HG03558 (cell line): ENCODE results near the gene KIF2A.

Experiments
- ATAC-seq: cut with Tn5 transposase; IDR thresholded peaks from one replicate; pipeline ENCODE4 v1.9.1; 2021; ENCODE audit warnings: moderate number of reproducible peaks; ENCODE audit not compliant: unreplicated experiment; ENCODE audit errors: extremely low read depth

KIF2A gene

GRCh38 chr5:62372600-62372999 lies 66.6 kb downstream of the KIF2A start:
- no peak for ATAC-seq

GRCh38 chr5:62373382-62373781 lies 67.4 kb downstream of the KIF2A start:
- no peak for ATAC-seq

- no peak for ATAC-seq
Measured at GRCh38 chr5:62374090-62374489, 68.1 kb downstream of the KIF2A start.

GRCh38 chr5:62375627-62376026 lies 69.6 kb downstream of the KIF2A start:
- ATAC-seq: no peak

GRCh38 chr5:62376064-62376463 lies 70.1 kb downstream of the KIF2A start:
- no peak for ATAC-seq

GRCh38 chr5:62385131-62385530 lies 79.1 kb downstream of the KIF2A start:
- ATAC-seq: no peak

GRCh38 chr5:62385816-62386400 lies 79.9 kb downstream of the KIF2A start:
- no peak for ATAC-seq

- no peak for ATAC-seq
Measured at GRCh38 chr5:62386824-62387223, 80.8 kb downstream of the KIF2A start.

- no peak for ATAC-seq
Measured at GRCh38 chr5:62395210-62395950, 89.4 kb downstream of the KIF2A start.

GRCh38 chr5:62403411-62404250 lies 97.6 kb downstream of the KIF2A start, which contains the start of gene DIMT1:
DIMT1 (minus strand) TSS chr5:62403905; CDS start chr5:62403772, 133 bp downstream.
- peak; percentile 89 for ATAC-seq

- peak; percentile 94 for ATAC-seq
Measured at GRCh38 chr5:62412549-62413329, 106.7 kb downstream of the KIF2A start, which contains the start of gene IPO11. IPO11 (plus strand) TSS chr5:62412763; CDS start chr5:62437280, 24,517 bp downstream.

GRCh38 chr5:62413711-62414110 lies 107.7 kb downstream of the KIF2A start:
- ATAC-seq: no peak

GRCh38 chr5:62418462-62419076 lies 112.6 kb downstream of the KIF2A start:
- no peak for ATAC-seq

GRCh38 chr5:62419609-62420008 lies 113.6 kb downstream of the KIF2A start:
- ATAC-seq: no peak

- no peak for ATAC-seq
Measured at GRCh38 chr5:62421414-62421813, 115.4 kb downstream of the KIF2A start.

- no peak for ATAC-seq
Measured at GRCh38 chr5:62424763-62425162, 118.8 kb downstream of the KIF2A start.

- ATAC-seq: no peak
Measured at GRCh38 chr5:62431735-62432620, 126.0 kb downstream of the KIF2A start.

GRCh38 chr5:62432621-62433064 lies 126.6 kb downstream of the KIF2A start:
- no peak for ATAC-seq
